Stimulated activated CD4-positive, alpha-beta T cell treated with anti-CD3 and anti-CD28 coated beads, Interleukin-12 subunit alpha, Interleukin-12 subunit beta, amount 100 ng/mL, for 24 hours (primary cell): ENCODE measurements around the gene CCDC83.
"Not testable (repeated sequence)": the region's sequence is repeated elsewhere in the genome, so short reads cannot be mapped to it uniquely, and the experiment has no call there.

Source experiments
- DNase-seq, 2 experiments: peaks; one replicate each; pipeline ENCODE4 v3.0.0-alpha.2; 2020; ENCODE audit warnings: low read depth in 2 of 2

CCDC83 gene

GRCh38 chr11:85835729-85836128 lies 19.5 kb upstream of the CCDC83 start:
- no peak for DNase-seq

DNA sequence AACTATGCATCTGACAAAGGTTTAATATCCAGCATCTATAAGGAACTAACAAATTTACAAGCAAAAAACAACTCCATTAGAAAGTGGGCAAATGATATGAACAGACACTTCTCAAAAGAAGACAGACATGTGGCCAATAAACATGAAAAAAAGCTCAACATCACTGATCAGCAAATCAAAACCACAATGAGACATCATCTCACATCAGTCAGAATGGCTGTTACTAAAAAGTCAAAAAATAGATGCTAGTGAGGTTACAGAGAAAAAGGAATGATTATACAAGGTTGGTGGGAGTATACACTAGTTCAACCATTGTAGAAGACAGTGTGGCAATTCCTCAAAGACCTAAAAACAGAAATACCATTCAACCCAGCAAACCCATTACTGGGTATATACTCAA lies 14.3 kb upstream of the CCDC83 start:
- DNase-seq, result not testable (repeated sequence)

DNA sequence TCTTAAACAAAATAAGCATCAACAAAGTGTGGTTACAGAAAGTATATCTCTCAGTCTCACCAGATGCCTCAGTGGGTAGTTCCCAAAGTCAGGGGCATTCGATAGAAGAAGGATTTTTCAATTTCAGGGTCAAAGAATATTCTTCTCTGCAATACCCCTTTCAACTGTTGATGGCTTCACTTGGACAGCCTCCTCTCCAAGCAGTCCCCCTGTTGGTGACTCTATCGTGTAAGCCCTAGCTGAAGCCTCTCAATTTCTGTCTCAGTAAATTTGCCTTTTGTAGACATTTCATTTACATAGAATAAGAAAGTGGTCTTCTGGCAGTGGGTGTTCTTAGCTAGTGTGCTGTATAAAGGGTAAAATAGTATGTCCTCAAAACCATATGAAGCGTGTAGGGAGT lies 11.3 kb upstream of the CCDC83 start:
- DNase-seq, result no peak

DNA sequence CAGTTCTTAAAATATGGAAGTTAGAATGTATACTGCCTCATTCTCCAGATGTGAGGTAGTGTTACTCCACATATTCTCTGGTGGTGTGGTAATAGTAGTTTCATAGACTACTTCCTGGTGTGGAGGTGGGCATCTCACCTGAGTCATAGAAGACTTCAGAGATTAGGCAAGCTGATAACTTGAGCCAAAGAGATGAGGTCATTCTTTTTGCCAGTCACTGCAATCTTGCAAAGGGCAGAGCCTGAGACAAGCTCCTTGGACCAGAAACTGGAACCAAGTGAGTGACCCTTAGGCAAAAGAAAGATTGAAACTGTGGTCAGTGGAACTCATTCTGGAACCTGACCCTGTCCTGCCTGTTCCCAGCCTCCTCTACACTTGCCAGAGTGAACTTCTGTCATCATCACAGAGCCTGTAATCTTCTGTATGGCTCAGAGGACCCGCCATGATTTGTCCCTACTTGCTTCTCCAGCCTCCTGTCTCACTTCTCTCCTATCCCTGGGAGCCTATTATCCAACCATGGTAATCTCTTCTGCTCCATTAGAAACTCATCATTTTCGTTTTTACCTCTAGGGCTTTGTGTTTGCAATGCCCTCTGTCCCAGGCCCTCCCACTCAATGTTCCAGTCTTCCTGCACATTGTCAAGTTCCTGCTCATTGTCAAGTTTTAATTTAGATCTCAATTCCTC lies 10.6 kb upstream of the CCDC83 start:
- no peak for DNase-seq

DNA sequence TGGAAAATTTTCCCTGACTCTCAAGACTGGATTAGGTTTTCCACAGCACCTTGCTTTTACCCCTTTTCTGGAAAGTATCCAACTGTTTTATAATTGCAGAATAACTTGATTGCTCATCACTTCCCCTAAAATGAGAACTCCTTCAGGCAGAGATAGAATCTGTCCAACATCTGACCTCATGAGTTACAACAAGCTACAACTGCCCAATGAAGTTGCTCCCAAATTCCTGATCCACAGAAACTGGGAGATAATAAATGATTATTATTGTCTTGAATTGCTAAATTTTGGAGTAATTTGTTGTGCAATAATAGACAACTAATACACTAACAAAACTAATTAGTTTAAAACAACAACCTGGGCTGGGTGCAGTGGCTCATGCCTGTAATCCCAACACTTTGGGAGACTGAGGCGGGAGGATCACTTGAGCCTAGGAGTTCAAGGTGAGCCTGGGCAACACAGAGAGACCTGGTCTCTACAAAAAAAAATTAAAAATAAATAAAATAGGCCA lies 10.0 kb upstream of the CCDC83 start:
- no peak for DNase-seq

- DNase-seq, result no peak
Observed at GRCh38 chr11:85847436-85847835, 7.7 kb upstream of the CCDC83 start.

DNA sequence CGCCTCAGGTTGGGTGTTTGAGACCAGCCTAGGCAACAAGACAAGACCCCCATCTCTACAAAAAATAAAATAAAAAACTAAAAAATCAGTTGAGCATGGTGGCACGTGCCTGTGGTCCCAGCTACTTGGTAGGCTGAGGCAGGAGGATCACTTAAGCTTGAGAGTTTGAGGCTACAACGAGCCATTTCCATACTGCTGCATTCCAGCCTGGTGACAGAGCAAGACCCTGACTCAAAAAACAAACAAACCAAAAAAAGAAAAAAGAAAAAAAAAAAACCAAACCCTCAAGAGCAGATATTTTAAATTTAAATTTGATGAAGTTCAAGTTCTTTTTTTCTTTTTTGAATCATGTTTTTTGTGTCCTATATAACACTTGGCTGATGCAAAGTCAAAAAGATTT lies 7.2 kb upstream of the CCDC83 start:
- no peak for DNase-seq

DNA sequence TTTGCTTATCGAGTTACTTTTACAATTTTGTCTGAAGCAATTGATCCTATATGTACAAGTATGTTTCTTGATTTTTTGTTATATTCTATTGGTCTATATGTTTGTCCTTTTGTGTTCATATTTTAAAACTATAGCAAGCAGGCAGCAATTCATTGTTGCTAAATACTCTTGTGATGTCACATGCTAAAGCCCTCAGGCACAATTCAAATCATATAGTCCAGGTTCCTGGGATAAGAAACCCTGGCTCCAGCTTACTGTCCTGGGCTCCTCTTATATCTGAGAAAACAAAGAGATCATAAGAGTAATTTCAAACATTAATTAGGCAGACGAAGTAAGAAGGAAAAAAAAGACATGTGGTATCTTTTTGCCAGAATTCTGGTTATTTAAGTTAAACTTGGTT lies 6.6 kb upstream of the CCDC83 start:
- no peak for DNase-seq

GRCh38 chr11:85852754-85853153 lies 2.4 kb upstream of the CCDC83 start:
- DNase-seq, result not testable (repeated sequence)

DNA sequence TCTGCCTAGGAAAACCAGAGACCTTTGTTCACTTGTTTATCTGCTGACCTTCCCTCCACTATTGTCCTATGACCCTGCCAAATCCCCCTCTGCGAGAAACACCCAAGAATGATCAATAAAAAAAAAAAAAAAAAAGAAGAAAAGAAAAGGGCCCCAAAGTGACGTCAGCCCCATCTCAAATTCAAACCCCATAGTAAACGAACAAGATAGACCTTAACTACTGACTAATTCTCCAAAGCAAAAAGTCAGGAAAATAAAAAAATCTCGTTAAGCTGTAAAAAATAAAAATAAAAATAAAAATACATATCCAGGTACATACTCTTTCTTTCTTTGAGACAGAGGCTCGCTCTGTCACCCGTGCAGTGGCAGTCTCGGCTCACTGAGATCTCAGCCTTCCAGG lies 1.6 kb upstream of the CCDC83 start:
- not testable (repeated sequence) for DNase-seq

- no peak for DNase-seq
Observed at GRCh38 chr11:85854212-85854556, 999 bp upstream of the CCDC83 start.

GRCh38 chr11:85854557-85855340 lies 434 bp upstream of the CCDC83 start:
- DNase-seq, result peak; percentile 87 to 90

GRCh38 chr11:85857098-85857497 lies 1.9 kb downstream of the CCDC83 start:
- DNase-seq, result no peak

GRCh38 chr11:85859541-85859940 lies 4.4 kb downstream of the CCDC83 start:
- DNase-seq, result not testable (repeated sequence)

DNA sequence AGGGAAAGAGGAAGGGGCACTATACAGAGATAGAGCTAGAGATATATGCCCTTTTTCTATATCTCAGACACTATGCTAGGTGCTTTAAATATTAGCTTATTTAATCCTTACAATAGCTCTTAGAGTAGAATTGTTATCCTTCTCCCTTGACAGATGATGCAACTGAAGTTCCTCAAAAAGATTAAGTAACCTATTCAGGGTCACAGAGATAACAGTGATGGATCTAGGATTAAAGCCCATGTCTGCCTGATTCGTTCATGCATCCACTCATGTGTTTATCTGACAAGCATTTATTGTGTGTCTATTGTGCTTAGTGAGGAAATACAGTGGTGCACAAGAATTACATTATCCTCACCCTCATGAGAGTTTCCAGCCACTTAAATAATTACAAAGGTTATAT lies 8.7 kb downstream of the CCDC83 start:
- no peak for DNase-seq

DNA sequence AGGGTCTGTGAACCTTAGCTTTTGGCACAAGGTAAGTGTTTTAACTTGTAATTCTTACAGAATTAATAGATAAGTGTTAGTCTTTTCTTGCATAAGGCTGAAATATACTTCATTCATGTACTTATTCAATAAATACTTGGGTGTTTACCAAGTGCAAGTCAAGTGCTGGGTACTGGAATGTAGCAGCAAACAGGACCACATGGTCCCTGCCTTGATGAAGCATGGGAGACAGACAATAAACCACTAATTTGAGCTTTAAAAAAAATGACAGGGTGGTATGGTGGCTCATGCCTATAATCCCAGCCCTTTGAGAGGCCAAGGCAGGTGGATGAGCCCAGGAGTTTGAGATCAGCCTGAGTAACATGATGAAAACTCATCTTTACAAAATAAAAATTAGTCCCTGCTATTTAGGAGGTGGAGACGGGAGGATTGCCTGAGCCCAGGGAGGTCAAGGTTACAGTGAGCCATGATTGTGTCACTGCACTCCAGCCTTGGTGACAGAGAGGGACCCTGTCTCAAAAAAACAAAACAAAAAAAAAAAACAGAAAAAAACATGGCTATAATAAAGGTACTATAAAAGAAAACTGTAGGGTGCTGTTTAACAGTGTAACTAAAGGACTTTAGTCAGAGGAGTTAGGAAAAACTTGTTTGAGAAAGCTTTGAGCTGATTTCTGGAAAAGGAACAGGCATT lies 11.1 kb downstream of the CCDC83 start:
- DNase-seq, result no peak

GRCh38 chr11:85867751-85868150 lies 12.6 kb downstream of the CCDC83 start:
- no peak for DNase-seq

GRCh38 chr11:85869781-85870180 lies 14.6 kb downstream of the CCDC83 start:
- DNase-seq, result no peak

DNA sequence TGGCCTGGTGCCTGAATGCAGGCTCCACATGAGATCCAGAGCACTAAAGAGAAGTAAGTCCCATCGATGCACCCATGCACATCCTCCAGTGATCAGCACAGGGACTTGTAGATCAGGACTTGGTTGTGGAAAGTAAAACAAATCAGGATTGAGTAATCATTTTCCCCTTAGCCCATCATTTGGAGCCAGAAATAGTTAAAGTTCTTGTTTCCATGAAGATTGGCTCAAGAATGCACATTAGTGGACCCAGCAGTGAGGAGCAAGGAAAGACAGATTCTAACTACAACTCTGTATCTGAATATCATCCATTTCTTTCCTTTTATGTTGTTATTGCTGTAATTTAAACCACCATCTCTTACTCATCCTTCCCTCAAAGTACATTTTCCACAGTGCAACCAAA lies 19.1 kb downstream of the CCDC83 start:
- DNase-seq, result no peak

- DNase-seq, result no peak
Observed at GRCh38 chr11:85875505-85875904, 20.3 kb downstream of the CCDC83 start.

GRCh38 chr11:85884581-85885021 lies 29.4 kb downstream of the CCDC83 start:
- no peak for DNase-seq
